HepG2 (cell line): ENCODE results near the gene WWC2. TPM values are rescaled to one million over a fixed set of nuclear protein-coding genes. Genes with fewer than 3 reads are reported as not detected.

ENCODE experiments used
- EED ChIP-seq: sonication (generic); formaldehyde crosslinking; IDR thresholded peaks from 2 replicates; pipeline ENCODE4 v1.5.0; 2020; ENCODE audit warnings: mild to moderate bottlenecking, missing genetic modification reagents
- ETS1 ChIP-seq: sonication (generic); formaldehyde crosslinking; IDR thresholded peaks from 2 replicates; pipeline ENCODE4 v1.4.0; 2020; ENCODE audit warnings: missing genetic modification reagents
- HNF4A ChIP-seq: sonication (generic); formaldehyde crosslinking; IDR thresholded peaks from 2 replicates; pipeline ENCODE4 v1.4.0; 2020; ENCODE audit warnings: missing genetic modification reagents
- HOXD1 ChIP-seq: sonication (generic); formaldehyde crosslinking; IDR thresholded peaks from 2 replicates; pipeline ENCODE4 v1.5.0; 2020; ENCODE audit warnings: missing genetic modification reagents
- IKZF5 ChIP-seq: IDR thresholded peaks from 2 replicates; pipeline ENCODE4 v1.6.1; 2018; ENCODE audit warnings: missing genetic modification reagents, mild to moderate bottlenecking, missing compliant biosample characterization
- MLXIP ChIP-seq: sonication (generic); formaldehyde crosslinking; IDR thresholded peaks from 2 replicates; pipeline ENCODE4 v1.9.0; 2021; ENCODE audit warnings: missing genetic modification reagents, borderline replicate concordance
- PRDM4 ChIP-seq: sonication (generic); formaldehyde crosslinking; IDR thresholded peaks from 2 replicates; pipeline ENCODE4 v1.9.0; 2021; ENCODE audit warnings: missing genetic modification reagents, borderline replicate concordance
- RNF2 ChIP-seq: fragments of 450-650 bp; conservative IDR thresholded peaks from 2 replicates; pipeline ENCODE4 v1.6.1; 2016; ENCODE audit warnings: low read depth
- SRSF4 ChIP-seq: fragments of 200-400 bp; formaldehyde crosslinking; IDR thresholded peaks from one replicate; pipeline ENCODE4 v1.6.1; 2018; ENCODE audit warnings: mild to moderate bottlenecking, low read depth, low read length, moderate library complexity; ENCODE audit not compliant: poor library complexity, severe bottlenecking
- TRIM22 ChIP-seq: fragments of 450-650 bp; IDR thresholded peaks from 2 replicates; pipeline ENCODE4 v1.6.1; 2017
- ZBTB20 ChIP-seq: sonication (generic); formaldehyde crosslinking; IDR thresholded peaks from 2 replicates; pipeline ENCODE4 v1.8.1; 2023; ENCODE audit warnings: missing genetic modification reagents, low read depth, mild to moderate bottlenecking, borderline replicate concordance
- ZKSCAN5 ChIP-seq: sonication (generic); formaldehyde crosslinking; IDR thresholded peaks from 2 replicates; pipeline ENCODE4 v1.5.1; 2020; ENCODE audit warnings: mild to moderate bottlenecking, missing genetic modification reagents
- ZNF230 ChIP-seq: sonication (generic); formaldehyde crosslinking; IDR thresholded peaks from 2 replicates; pipeline ENCODE4 v1.4.0; 2020; ENCODE audit warnings: mild to moderate bottlenecking, missing genetic modification reagents
- ZNF800 ChIP-seq: sonication (generic); formaldehyde crosslinking; IDR thresholded peaks from 2 replicates; pipeline ENCODE4 v1.4.0; 2020; ENCODE audit warnings: missing genetic modification reagents
- polyA plus RNA-seq, 8 experiments: library from polyadenylated mRNA; depleted of rRNA in 3 of 8; stranded (reverse) in 7 of 8; unstranded in 1 of 8; fragments of >200 nt; fragmentation: Illumina TruSeq in 4 of 8; extraction: Trizol in 4 of 8; gene quantifications; 2 replicates each; pipeline versions ENCODE4 v1.2.1 to v1.2.3, GENCODE V29; 2011 to 2016; ENCODE audit warnings: low read depth in 4 of 8, missing spikeins in 1 of 8, mixed read lengths in 1 of 8; ENCODE audit not compliant: insufficient read depth in 1 of 8
- total RNA-seq, 5 experiments: library from RNA; depleted of rRNA; stranded (reverse); fragments of >200 nt; fragmentation: Illumina TruSeq; extraction: Trizol; gene quantifications; 2 replicates each; pipeline ENCODE4 v1.2.3, GENCODE V29; 2016; ENCODE audit warnings: low read depth in 1 of 5

The WWC2 gene
- total and polyA plus RNA-seq, 2 of the 13 experiments (the other 11 are each of a cell fraction or from before 2014, with no cell fraction given), result 40.0 to 50.1 TPM

GRCh38 chr4:183154701-183155391 lies 55.8 kb downstream of the WWC2 start (continued):
- TF ChIP-seq MLXIP (CRISPR knock-in tag) (no peak), ZNF230 (CRISPR knock-in tag) (no peak), TRIM22 (no peak), PRDM4 (CRISPR knock-in tag) (no peak), HNF4A (CRISPR knock-in tag) (peak; percentile 90), ETS1 (CRISPR knock-in tag) (no peak), RNF2 (no peak), ZNF800 (CRISPR knock-in tag) (no peak), HOXD1 (0 out of 2 replicates have a peak, but pooled peaks have one; percentile 19), ZKSCAN5 (CRISPR knock-in tag) (no peak), SRSF4 (no peak), ZBTB20 (CRISPR knock-in tag) (no peak), EED (no peak), IKZF5 (0 out of 2 replicates have a peak, but pooled peaks have one; percentile 31)
- TF ChIP-seq, all 625 proteins: peak for 71
